Adrenal gland (tissue), 5 donors: Measurements from ENCODE around the gene HIPK2.

Experiments
- POLR2A ChIP-seq, 2 donors: fragments of 450-650 bp; IDR thresholded peaks; one replicate each; pipeline ENCODE4 v1.6.1; 2017; ENCODE audit warnings: antibody characterized with exemption in 2 of 2, mild to moderate bottlenecking in 2 of 2, moderate library complexity in 1 of 2
- TF ChIP-seq, protein P1 (sequence below), 6 experiments: fragments of 450-650 bp in 4 of 6; fragments of 200-600 bp in 2 of 6; sonication (generic) in 1 of 6; IDR thresholded peaks; 1 replicate in 5 of 6; 2 replicates in 1 of 6; pipeline versions ENCODE4 v1.5.1 to v1.8.0; 2016 to 2021; ENCODE audit warnings: antibody characterized with exemption in 6 of 6, mild to moderate bottlenecking in 2 of 6, moderate library complexity in 1 of 6
- donor health status: DM: no; HTN: no; CAD: no.

DNA sequence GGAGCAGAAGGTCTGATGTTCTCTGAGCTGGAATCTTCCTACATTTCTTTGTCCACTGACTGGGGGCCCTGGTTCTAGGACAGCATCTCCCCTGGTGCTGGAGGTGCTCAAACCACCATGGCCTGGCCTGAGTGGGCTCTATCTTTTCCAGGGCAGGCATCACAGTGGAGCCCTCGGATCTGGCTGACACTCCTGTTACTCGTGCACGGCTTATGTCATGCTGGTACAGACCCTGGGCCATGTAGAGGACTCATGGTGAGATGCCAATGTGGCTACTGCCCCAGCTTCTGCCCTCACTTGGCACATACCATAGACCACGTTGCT, 96.0 kb downstream of the HIPK2 start:
- TF ChIP-seq, protein P1, sequence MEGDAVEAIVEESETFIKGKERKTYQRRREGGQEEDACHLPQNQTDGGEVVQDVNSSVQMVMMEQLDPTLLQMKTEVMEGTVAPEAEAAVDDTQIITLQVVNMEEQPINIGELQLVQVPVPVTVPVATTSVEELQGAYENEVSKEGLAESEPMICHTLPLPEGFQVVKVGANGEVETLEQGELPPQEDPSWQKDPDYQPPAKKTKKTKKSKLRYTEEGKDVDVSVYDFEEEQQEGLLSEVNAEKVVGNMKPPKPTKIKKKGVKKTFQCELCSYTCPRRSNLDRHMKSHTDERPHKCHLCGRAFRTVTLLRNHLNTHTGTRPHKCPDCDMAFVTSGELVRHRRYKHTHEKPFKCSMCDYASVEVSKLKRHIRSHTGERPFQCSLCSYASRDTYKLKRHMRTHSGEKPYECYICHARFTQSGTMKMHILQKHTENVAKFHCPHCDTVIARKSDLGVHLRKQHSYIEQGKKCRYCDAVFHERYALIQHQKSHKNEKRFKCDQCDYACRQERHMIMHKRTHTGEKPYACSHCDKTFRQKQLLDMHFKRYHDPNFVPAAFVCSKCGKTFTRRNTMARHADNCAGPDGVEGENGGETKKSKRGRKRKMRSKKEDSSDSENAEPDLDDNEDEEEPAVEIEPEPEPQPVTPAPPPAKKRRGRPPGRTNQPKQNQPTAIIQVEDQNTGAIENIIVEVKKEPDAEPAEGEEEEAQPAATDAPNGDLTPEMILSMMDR (IDR thresholded peaks at IDR 0.05) = no peak
- no peak for TF ChIP-seq POLR2A (IDR thresholded peaks at IDR 0.05)
